Vagina (tissue), 2 donors: ENCODE measurements around the gene ABLIM1. TPM values are rescaled to one million over a fixed set of nuclear protein-coding genes. Genes with fewer than 3 reads are reported as not detected.

ENCODE experiments used
- DNase-seq, 2 donors: peaks; one replicate each; pipeline ENCODE4 v3.0.0-alpha.2; 2017; ENCODE audit errors: extremely low spot score in 2 of 2
- H3K27ac ChIP-seq: fragments of 200-600 bp; sonication (generic); one replicate; pipeline ENCODE4 v1.5.1; 2019
- H3K27me3 ChIP-seq: fragments of 200-600 bp; sonication (generic); one replicate; pipeline ENCODE4 v1.5.1; 2019
- H3K36me3 ChIP-seq, 2 donors: fragments of 200-600 bp; sonication (generic); one replicate each; pipeline ENCODE4 v1.5.1; 2017 to 2019
- H3K4me1 ChIP-seq: fragments of 200-600 bp; sonication (generic); one replicate; pipeline ENCODE4 v1.5.1; 2019
- H3K4me3 ChIP-seq, 2 donors: fragments of 200-600 bp; sonication (generic); 1 replicate in 1 of 2; 2 replicates in 1 of 2; pipeline ENCODE4 v1.5.1; 2016 to 2019
- H3K9me3 ChIP-seq: fragments of 200-600 bp; sonication (generic); one replicate; pipeline ENCODE4 v1.5.1; 2019
- POLR2A ChIP-seq, 2 donors: fragments of 450-650 bp; IDR thresholded peaks; one replicate each; pipeline ENCODE4 v1.6.1; 2017; ENCODE audit warnings: antibody characterized with exemption in 2 of 2, mild to moderate bottlenecking in 2 of 2, moderate library complexity in 2 of 2
- POLR2AphosphoS5 ChIP-seq, 2 donors: sonication (generic); formaldehyde crosslinking; IDR thresholded peaks; one replicate each; pipeline ENCODE4 v1.9.0; 2017; ENCODE audit warnings: antibody characterized with exemption in 2 of 2, mild to moderate bottlenecking in 2 of 2, low read depth in 1 of 2; ENCODE audit not compliant: insufficient read depth in 1 of 2
- intact Hi-C: fragments of 100-400 bp; cut with DNase I; formaldehyde crosslinking; loops from one replicate; pipeline ENCODE4 v1.15.1; 2023
- total RNA-seq: library from RNA; depleted of rRNA; stranded (reverse); fragments of >200 nt; gene quantifications from one replicate; pipeline ENCODE4 v1.2.3, GENCODE V29; 2016
- TF ChIP-seq, protein P1 (sequence below), 3 experiments: fragments of 450-650 bp in 2 of 3; fragments of 200-600 bp in 1 of 3; sonication (generic) in 1 of 3; IDR thresholded peaks; one replicate each; pipeline ENCODE4 v1.5.1; 2017 to 2019; ENCODE audit warnings: antibody characterized with exemption in 3 of 3, mild to moderate bottlenecking in 2 of 3, moderate library complexity in 2 of 3

ABLIM1 gene
- total RNA-seq, 1 donor from 2014 or later, result 176 TPM

DNA sequence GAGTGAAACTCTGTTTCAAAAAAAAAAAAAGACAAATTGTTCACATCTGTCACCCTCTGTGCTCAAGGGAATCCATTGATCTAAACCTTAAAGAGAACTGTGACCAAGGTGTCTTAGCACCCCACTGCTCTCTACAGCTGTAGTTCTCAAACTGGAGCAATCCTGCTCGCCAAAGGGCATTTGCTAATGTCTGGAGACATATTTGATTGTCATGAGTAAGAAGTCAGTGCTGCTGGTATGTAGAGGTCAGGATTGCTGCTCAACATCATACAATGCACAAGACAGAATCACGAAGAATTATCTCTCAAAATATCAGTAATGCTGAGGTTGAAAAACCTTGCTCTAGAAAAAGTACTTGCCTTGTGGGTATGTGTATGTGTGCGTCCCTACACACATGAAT is 30.0 kb downstream of the ABLIM1 start:
- Histone ChIP-seq H3K27ac (no peak overlapping the region), H3K4me1 (peaks cover 32% of the 10 kb centered on the region), H3K27me3 (no peaks in the 10 kb centered on the region), H3K9me3 (no peaks in the 10 kb centered on the region), H3K4me3 (no peak overlapping the region), H3K36me3 (no peaks in the 10 kb centered on the region)
- intact Hi-C loops, result no loop called here
- no peak for DNase-seq
- TF ChIP-seq POLR2AphosphoS5 (IDR thresholded peaks at IDR 0.05; ENCODE audit: insufficient read depth in 1 of 2, low read depth in 1 of 2) (no peak), POLR2A (IDR thresholded peaks at IDR 0.05) (no peak)
- TF ChIP-seq, protein P1, sequence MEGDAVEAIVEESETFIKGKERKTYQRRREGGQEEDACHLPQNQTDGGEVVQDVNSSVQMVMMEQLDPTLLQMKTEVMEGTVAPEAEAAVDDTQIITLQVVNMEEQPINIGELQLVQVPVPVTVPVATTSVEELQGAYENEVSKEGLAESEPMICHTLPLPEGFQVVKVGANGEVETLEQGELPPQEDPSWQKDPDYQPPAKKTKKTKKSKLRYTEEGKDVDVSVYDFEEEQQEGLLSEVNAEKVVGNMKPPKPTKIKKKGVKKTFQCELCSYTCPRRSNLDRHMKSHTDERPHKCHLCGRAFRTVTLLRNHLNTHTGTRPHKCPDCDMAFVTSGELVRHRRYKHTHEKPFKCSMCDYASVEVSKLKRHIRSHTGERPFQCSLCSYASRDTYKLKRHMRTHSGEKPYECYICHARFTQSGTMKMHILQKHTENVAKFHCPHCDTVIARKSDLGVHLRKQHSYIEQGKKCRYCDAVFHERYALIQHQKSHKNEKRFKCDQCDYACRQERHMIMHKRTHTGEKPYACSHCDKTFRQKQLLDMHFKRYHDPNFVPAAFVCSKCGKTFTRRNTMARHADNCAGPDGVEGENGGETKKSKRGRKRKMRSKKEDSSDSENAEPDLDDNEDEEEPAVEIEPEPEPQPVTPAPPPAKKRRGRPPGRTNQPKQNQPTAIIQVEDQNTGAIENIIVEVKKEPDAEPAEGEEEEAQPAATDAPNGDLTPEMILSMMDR (IDR thresholded peaks at IDR 0.05), result no peak

DNA sequence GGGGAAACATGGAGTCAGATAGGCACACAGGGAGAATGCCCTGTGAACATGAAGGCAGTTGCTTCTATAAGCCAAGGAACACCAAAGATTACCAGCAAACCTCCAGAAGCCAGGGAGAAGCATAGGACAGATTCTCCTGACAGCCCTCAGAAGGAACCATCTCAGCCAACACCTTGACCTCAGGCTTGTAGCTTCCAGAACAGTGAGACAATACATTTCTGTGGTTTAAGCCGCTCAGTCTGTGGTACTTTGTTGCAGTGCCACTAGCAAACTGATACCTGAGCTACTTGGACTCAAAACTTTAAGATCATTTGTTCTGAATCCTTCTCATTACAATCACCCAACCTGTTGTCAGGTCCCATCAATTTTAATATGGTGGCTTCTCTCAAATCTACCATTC is 31.2 kb downstream of the ABLIM1 start:
- Histone ChIP-seq H3K27me3 (no peaks in the 10 kb centered on the region), H3K4me1 (peaks cover 31% of the 10 kb centered on the region), H3K9me3 (no peaks in the 10 kb centered on the region), H3K36me3 (no peaks in the 10 kb centered on the region), H3K4me3 (no peak overlapping the region), H3K27ac (no peak overlapping the region)
- TF ChIP-seq POLR2A (IDR thresholded peaks at IDR 0.05), result no peak
- TF ChIP-seq, protein P1 (IDR thresholded peaks at IDR 0.05), result no peak
- TF ChIP-seq POLR2AphosphoS5 (IDR thresholded peaks at IDR 0.05; ENCODE audit: insufficient read depth in 1 of 2, low read depth in 1 of 2), result no peak
- no peak for DNase-seq
- intact Hi-C loops, result no loop called here

GRCh38 chr10:114624951-114625780 is 32.9 kb downstream of the ABLIM1 start:
- no peak overlapping the region for H3K4me3 ChIP-seq
- no peaks in the 10 kb centered on the region for H3K9me3 ChIP-seq
- no peaks in the 10 kb centered on the region for H3K36me3 ChIP-seq
- no peak for TF ChIP-seq POLR2A (IDR thresholded peaks at IDR 0.05)
- no peak for TF ChIP-seq POLR2AphosphoS5 (IDR thresholded peaks at IDR 0.05; ENCODE audit: insufficient read depth in 1 of 2, low read depth in 1 of 2)
- TF ChIP-seq, protein P1 (IDR thresholded peaks at IDR 0.05), result no peak
- intact Hi-C loops, result no loop called here
- peak overlapping the region; percentile 79 for H3K27ac ChIP-seq
- DNase-seq, result no peak
- H3K27me3 ChIP-seq, result no peaks in the 10 kb centered on the region
- peaks cover 22% of the 10 kb centered on the region for H3K4me1 ChIP-seq

DNA sequence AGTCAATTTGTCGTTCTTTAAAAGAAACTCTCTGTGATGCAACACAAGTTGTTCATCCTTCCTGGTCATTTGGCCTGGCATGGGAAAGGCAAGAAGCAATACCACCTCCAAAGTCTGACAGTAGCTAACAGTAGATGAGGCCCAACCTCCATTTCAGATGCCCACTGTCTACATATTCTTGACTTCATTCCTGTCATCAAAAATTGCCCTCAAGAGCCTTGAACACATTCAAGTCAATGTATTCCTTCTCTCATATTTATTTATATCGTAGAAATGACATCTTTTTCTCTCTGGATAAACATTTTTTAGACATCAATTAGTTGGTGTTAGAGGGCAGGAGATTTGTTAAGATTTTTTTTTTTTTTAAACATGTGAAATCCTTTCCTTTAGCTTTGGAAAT is 33.7 kb downstream of the ABLIM1 start:
- intact Hi-C loops, result no loop called here
- DNase-seq, result no peak
- no peaks in the 10 kb centered on the region for H3K36me3 ChIP-seq
- H3K9me3 ChIP-seq, result no peaks in the 10 kb centered on the region
- H3K4me3 ChIP-seq, result no peak overlapping the region
- H3K4me1 ChIP-seq, result peaks cover 22% of the 10 kb centered on the region
- H3K27ac ChIP-seq, result peak overlapping the region; percentile 79
- no peak for TF ChIP-seq POLR2AphosphoS5 (IDR thresholded peaks at IDR 0.05; ENCODE audit: insufficient read depth in 1 of 2, low read depth in 1 of 2)
- TF ChIP-seq, protein P1 (IDR thresholded peaks at IDR 0.05), result no peak
- TF ChIP-seq POLR2A (IDR thresholded peaks at IDR 0.05), result no peak
- H3K27me3 ChIP-seq, result no peaks in the 10 kb centered on the region

GRCh38 chr10:114623661-114624294 is 34.3 kb downstream of the ABLIM1 start:
- Histone ChIP-seq H3K27ac (peak overlapping the region; percentile 79), H3K4me3 (no peak overlapping the region), H3K9me3 (no peaks in the 10 kb centered on the region), H3K4me1 (peaks cover 22% of the 10 kb centered on the region), H3K36me3 (no peaks in the 10 kb centered on the region), H3K27me3 (no peaks in the 10 kb centered on the region)
- TF ChIP-seq, protein P1 (IDR thresholded peaks at IDR 0.05), result no peak
- peak in 1 of 2 donors; percentile 83 for TF ChIP-seq POLR2AphosphoS5 (IDR thresholded peaks at IDR 0.05; ENCODE audit: insufficient read depth in 1 of 2, low read depth in 1 of 2)
- intact Hi-C loops, result no loop called here
- DNase-seq, result no peak
